Adrenal gland (tissue), 5 donors: ENCODE measurements around the gene RNF227.

Experiments used
- CTCF ChIP-seq, 6 experiments: fragments of 450-650 bp in 4 of 6; fragments of 200-600 bp in 2 of 6; sonication (generic) in 1 of 6; IDR thresholded peaks; 1 replicate in 5 of 6; 2 replicates in 1 of 6; pipeline versions ENCODE4 v1.5.1 to v1.8.0; 2016 to 2021; ENCODE audit warnings: antibody characterized with exemption in 6 of 6, mild to moderate bottlenecking in 2 of 6, moderate library complexity in 1 of 6
- POLR2A ChIP-seq, 2 donors: fragments of 450-650 bp; IDR thresholded peaks; one replicate each; pipeline ENCODE4 v1.6.1; 2017; ENCODE audit warnings: antibody characterized with exemption in 2 of 2, mild to moderate bottlenecking in 2 of 2, moderate library complexity in 1 of 2
- donor health status: DM: no; HTN: no; CAD: no.

DNA sequence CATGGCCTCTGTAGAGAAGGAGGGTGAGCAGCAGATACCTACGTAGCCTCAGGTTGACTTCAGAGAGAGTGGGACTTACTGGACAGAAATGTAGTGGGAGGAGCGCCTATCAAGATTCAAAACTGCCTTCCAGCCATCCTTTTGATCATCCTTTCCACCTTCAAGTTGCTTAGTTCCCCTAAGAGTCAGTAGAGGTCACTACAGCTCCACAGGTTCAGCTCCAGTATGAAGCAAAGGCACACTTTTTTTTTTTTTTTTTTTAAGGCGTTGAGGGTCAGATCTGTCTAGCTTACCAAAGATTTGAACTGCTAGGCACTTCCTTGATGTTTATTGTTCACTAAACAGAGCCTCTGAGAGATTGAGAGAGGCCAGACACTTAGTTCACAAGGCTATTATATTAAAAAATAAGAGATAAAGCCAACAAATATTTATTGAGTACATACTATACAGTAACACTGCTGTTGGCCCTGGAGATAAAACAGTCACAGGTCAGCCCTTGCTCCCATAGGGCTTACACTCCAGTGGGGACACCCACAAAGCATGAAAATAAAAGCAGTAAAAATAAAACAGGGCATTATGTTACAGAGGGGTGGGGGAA lies 3.1 kb downstream of the RNF227 start:
- TF ChIP-seq POLR2A (IDR thresholded peaks at IDR 0.05) (no peak), CTCF (IDR thresholded peaks at IDR 0.05) (peak; percentile 38 to 91 (median 70))
